Activated CD4-positive, alpha-beta memory T cell treated with anti-CD3 and anti-CD28 coated beads for 36 hours (primary cell): Measurements from ENCODE around the gene U2AF1L4. TPM values are rescaled to one million over a fixed set of nuclear protein-coding genes. Genes with fewer than 3 reads are reported as not detected.

Experiments used
- total RNA-seq, 2 experiments: library from RNA; stranded (reverse); gene quantifications; one replicate each; pipeline ENCODE4 v1.2.3, GENCODE V29; 2021

Gene U2AF1L4
- total RNA-seq, 2 experiments from 2014 or later, result 34.6 to 37.8 TPM

Other genes starting within 250 kb of the U2AF1L4 start
- 1 to 10 TPM; 2.1 to 2.4 TPM for gene DMKN, start 231.8 kb downstream of the U2AF1L4 start, total RNA-seq
- gene SBSN, start 217.1 kb downstream of the U2AF1L4 start, total RNA-seq, result under 1 TPM in 1 of 2 experiments, not detected in 1; 0.10 TPM
- gene GAPDHS, start 212.0 kb downstream of the U2AF1L4 start, total RNA-seq, result not detected
- 10 to 100 TPM; 73.5 to 81.9 TPM for gene TMEM147, start 199.8 kb downstream of the U2AF1L4 start, total RNA-seq
- not detected for gene ATP4A, start 181.8 kb downstream of the U2AF1L4 start, total RNA-seq
- gene PMIS2, start 159.2 kb downstream of the U2AF1L4 start, total RNA-seq, result not detected
- gene HAUS5, start 132.7 kb downstream of the U2AF1L4 start, total RNA-seq, result 10 to 100 TPM; 36.6 to 43.1 TPM
- gene RBM42, start 116.4 kb downstream of the U2AF1L4 start, total RNA-seq, result 10 to 100 TPM; 86.4 to 88.0 TPM
- under 1 TPM; 0.70 to 0.83 TPM for gene ETV2, start 103.7 kb downstream of the U2AF1L4 start, total RNA-seq
- 100 to 1,000 TPM; 444 to 453 TPM for gene COX6B1, start 97.1 kb downstream of the U2AF1L4 start, total RNA-seq
- gene UPK1A, start 78.9 kb downstream of the U2AF1L4 start, total RNA-seq, result 1 to 10 TPM in 1 of 2 experiments, under 1 TPM in 1; 0.90 to 1.0 TPM
- 100 to 1,000 TPM; 226 to 228 TPM for gene ZBTB32, start 40.9 kb downstream of the U2AF1L4 start, total RNA-seq
- gene KMT2B, start 27.4 kb downstream of the U2AF1L4 start, total RNA-seq, result 10 to 100 TPM; 47.0 to 54.2 TPM
- gene IGFLR1, start 3.0 kb downstream of the U2AF1L4 start, total RNA-seq, result 10 to 100 TPM; 90.1 to 92.8 TPM
- gene PSENEN, start 233 bp upstream of the U2AF1L4 start, total RNA-seq, result 10 to 100 TPM; 46.7 to 47.9 TPM
- gene LIN37, start 3.2 kb upstream of the U2AF1L4 start, total RNA-seq, result 1 to 10 TPM; 7.5 TPM
- gene HSPB6, start 11.6 kb upstream of the U2AF1L4 start, total RNA-seq, result under 1 TPM; 0.36 to 0.53 TPM
- 10 to 100 TPM; 38.4 to 40.0 TPM for gene PROSER3, start 12.8 kb upstream of the U2AF1L4 start, total RNA-seq
- gene ARHGAP33, start 30.1 kb upstream of the U2AF1L4 start, total RNA-seq, result 10 to 100 TPM; 35.0 to 39.3 TPM
- not detected for gene PRODH2, start 67.4 kb upstream of the U2AF1L4 start, total RNA-seq
- not detected for gene NPHS1, start 107.1 kb upstream of the U2AF1L4 start, total RNA-seq
- gene KIRREL2, start 111.5 kb upstream of the U2AF1L4 start, total RNA-seq, result under 1 TPM; 0.78 to 0.92 TPM
- 1 to 10 TPM; 1.2 to 2.6 TPM for gene APLP1, start 123.2 kb upstream of the U2AF1L4 start, total RNA-seq
- 10 to 100 TPM; 66.7 to 70.9 TPM for gene NFKBID, start 155.1 kb upstream of the U2AF1L4 start, total RNA-seq
- 10 to 100 TPM; 50.7 to 52.9 TPM for gene HCST, start 157.1 kb upstream of the U2AF1L4 start, total RNA-seq
- gene TYROBP, start 162.9 kb upstream of the U2AF1L4 start, total RNA-seq, result not detected
- 1 to 10 TPM; 8.7 to 9.1 TPM for gene LRFN3, start 191.0 kb upstream of the U2AF1L4 start, total RNA-seq
- gene SDHAF1, start 249.8 kb upstream of the U2AF1L4 start, total RNA-seq, result 10 to 100 TPM; 15.8 to 18.9 TPM